DMS114 treated with DMSO at 0.1 percent for 48 hours (cell line): Measurements from ENCODE around the gene KRTAP10-6.
"Not testable (repeated sequence)": the region's sequence is repeated elsewhere in the genome, so short reads cannot be mapped to it uniquely, and the experiment has no call there.

Experiments
- DNase-seq: peaks from one replicate; lab custom pipeline; 2025; ENCODE audit not compliant: unreplicated experiment; lab: John Stamatoyannopoulos, UW

Gene KRTAP10-6

DNA sequence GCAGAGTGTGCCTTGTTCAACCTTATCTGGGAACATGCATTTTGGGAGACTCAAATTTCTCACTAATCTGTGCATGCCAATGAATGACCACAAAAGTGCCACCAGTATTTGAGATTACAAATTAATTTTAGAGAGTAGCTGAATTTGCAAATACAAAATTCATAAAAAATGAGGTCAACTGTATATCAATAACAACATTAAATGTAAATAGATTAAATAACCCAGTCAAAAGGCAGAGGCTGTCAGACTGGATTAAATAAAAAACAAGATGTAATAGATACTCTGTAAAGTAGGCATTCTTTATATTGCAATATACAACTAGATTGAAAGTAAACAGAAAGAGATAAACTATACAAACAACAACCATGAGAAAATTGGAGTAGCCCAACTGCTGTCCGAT is 28.2 kb downstream of the KRTAP10-6 start:
- no peak for DNase-seq

DNA sequence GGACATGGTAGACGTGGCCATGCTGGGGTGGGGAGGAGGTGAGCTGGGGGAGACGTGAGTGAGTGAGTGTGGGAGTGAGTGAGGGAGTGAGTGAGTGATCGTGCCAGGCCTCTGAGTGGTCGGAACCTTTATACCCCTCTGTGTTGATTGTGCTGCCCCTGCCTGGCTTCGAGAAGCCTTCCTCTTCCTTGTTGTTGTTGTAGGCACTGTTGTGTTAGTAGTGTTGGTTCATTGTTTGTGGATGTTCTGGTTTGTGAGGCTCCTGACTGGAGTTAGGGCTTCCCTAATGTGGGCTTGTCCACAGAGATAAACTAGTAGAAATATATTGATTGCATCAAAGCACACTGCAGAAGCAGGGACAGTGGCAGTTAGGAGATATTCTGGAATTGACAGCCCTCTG is 33.6 kb downstream of the KRTAP10-6 start, which contains the start of gene KRTAP10-3:
Gene KRTAP10-3 (minus strand): TSS at position 101 of the 400 bp plus-strand sequence. CDS start 80 bp downstream, at position 21.
- DNase-seq = no peak

DNA sequence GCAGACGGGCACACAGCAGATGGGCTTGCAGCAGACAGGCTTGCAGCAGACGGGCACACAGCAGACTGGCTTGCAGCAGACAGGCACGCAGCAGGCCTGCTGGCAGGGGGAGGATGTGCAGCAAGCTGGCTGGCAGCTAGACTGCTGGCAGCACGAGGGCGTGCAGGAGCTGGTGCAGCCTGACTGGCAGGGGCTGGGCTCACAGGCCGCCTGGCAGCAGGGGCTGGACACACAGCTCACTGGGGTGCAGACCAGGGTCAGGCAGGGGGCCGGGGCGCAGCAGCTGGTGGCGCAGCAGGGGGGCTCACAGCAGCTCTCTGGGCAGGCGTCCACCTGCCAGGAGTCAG is 34.0 kb downstream of the KRTAP10-6 start:
- not testable (repeated sequence) for DNase-seq

DNA sequence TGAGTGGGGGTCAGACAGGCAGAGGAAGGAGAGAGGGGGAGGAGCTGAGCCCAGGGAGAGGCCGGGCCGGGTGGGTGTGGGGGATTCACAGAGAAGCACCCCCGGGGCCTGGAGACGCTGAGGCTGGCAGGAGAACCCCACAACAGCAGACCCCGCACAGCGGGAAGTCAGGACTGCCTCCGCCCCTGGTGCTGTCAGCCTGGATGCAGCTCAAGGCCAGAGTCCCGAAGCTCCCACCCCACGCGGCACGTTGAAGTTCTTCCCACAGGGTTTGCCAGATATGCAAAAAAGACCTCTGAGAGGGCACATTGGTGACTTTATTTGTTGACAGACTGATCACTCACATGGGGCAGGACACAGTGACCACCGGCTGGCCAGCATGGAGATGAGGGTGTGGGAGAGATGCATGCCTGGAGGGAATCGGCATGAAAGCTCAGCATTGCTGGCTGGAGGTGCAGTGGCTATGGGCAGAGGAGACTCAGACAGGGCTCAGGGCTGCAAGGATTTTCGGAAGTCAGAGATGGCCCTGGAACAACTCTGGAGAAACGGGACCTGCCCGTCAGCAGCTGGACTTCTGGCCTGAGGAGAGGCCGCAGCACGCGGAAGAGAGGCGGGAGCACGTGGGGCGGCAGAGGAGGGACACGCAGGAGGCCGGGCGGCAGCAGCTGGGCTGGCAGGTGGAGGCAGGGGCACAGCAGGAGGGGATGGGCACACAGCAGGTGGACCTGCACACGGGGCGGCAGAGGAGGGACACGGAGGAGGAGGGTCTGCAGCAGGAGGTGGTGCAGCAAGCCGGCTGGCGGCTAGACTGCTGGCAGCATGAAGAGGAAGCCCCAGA is 34.6 kb downstream of the KRTAP10-6 start:
- DNase-seq = no peak

DNA sequence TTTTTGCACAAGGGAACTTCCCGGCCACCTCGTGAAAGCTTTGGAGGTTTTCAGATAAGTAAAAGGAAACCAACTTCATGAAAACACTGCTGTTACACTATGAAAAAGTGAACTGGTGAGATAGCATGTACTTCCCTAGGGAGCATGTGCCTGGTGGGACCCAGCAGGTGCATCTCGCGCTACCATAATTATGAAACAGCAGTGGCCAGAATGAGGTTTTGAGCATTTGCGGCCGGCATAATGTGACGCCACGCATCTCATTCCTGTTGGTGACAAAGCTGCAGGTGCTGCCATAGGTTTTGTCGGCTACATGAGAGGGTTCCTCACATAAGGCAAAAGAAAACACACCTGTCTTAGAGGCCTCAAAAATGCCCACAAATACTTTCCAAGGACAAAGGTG is 35.4 kb downstream of the KRTAP10-6 start:
- DNase-seq = no peak

DNA sequence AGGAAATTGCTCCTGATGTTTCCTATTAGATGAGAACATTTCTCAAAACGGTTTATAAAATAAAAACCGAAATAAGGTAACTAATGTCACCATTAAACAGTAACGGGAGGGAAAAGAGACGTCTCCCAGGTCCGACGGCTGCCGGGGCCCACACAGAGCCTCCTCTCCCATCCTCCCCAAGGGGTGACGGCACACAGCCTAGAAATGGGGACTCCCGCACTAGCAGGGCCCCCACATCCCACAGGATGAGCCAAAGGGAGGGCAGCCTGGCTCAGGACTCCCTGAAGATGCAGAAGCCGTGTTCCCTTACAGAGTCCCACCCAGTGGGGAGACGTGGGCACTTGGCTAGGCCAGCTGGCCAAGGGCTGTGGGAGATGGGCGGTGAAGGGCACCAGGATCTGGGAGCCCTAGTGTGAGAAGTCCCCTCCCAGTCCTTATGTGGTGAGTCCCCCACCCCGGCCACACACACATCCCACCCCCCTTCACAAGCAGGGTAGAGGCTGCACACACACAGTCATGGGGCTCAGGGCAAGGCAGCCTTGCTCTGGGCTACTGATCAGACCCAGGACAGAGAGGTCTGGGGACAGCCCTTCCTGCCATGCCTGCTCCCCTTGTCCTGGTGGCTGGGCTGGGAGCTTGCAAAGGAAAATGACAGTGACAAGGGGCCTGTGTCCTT is 37.0 kb downstream of the KRTAP10-6 start:
- DNase-seq = no peak

DNA sequence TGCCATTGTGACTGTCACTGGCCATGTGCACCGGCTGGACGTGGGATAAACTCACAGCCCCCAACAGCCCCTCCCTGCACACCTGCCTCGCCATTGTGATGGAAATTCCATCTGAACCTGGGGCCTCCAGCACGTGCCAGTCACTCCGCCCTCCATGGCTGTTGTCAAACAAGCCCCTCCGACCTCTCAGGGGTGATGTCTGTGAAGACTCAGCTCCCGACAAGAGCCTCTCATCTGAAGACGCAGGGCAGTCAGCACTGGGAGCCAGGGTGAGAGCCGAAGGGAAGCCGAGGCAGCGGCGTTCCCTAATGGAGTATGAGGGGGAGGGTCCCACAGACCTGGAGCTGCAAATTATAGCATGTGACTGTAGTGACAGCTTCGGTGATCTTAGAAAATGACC is 39.6 kb downstream of the KRTAP10-6 start:
- DNase-seq = no peak

DNA sequence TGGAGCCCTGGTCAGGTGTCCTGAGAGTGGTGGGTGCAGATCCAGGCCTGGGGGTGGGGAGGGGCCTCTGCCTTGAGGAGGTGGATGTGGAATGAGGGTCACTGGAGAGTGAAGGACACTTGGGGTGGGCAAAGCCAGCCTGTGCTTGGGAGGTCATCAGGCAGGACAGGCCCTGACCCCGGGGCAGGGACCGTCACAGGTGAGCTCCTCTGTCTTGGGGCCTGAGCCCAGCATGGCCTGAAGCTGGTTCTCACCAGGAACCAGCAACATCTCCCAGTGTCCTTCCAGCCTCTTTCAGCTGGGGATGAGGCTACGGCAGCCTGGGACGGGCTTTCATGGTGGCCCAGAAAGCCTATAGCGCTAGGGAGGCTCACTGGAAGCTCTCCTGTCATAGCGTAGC is 40.2 kb downstream of the KRTAP10-6 start:
- no peak for DNase-seq

DNA sequence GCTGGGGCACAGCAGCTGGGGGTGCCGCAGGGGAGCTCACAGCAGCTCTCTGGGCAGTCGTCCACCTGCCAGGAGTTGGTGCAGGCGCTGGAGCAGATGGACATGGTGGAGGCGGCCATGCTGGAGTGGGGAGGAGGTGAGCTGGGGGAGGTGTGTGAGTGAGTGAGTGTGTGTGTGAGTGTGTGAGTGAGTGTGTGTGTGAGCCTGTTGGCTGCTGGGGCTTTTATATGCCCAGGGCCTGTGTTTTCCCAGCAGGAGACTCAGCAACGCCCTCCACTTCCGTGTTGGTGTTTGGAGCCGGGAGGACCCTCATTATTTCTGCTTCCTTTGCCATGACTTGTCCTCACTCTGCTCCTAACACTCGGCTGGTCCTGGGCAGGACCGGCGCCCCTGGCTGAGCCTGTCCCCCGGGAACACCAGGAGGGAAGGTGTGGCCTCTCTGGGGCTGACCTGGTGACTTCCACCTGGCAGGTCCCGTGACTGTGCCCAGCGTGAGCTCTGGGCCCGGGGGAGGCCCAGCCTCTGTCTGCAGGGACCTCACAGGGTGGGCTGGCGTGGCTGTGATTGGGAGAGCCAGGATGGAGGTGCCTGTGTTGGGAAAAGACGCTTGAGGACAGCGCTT is 40.9 kb downstream of the KRTAP10-6 start, which contains the start of gene KRTAP10-2:
Gene KRTAP10-2 (minus strand): TSS at position 166 of the 622 bp plus-strand sequence. CDS start 47 bp downstream, at position 119.
- DNase-seq = no peak

DNA sequence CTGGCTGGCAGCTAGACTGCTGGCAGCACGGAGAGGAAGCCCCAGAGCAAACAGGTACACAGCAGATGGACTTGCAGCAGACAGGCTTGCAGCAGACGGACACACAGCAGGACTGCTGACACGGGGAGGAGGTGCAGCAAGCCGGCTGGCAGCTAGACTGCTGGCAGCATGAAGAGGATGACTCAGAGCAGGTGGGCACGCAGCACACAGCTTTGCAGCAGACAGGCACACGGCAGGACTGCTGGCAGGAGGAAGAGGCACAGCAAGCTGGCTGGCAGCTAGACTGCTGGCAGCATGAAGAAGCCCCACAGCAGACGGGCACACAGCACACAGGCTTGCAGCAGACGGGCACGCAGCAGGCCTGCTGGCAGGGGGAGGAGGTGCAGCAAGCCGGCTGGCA is 41.5 kb downstream of the KRTAP10-6 start:
- no peak for DNase-seq

DNA sequence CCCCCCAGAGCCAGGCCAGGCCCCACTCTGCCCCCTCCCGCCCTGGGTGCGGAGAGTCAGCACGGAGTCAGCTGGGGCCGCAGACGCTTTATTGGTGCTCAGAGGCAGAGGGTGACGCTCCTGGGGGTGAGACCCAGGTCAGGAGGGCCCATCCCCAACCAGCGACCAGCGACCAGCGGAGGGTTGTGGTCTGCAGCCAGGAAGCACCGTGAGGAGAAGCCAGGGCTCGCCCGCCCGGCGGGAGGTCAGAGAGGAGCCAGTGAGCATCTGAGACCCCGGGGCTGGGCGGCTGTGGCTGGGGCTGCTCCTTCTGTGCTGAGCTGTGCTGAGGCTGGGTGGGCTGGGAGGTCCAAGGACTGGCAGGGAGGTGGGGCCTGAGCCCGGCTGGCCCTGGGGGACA is 42.0 kb downstream of the KRTAP10-6 start:
- not testable (repeated sequence) for DNase-seq

DNA sequence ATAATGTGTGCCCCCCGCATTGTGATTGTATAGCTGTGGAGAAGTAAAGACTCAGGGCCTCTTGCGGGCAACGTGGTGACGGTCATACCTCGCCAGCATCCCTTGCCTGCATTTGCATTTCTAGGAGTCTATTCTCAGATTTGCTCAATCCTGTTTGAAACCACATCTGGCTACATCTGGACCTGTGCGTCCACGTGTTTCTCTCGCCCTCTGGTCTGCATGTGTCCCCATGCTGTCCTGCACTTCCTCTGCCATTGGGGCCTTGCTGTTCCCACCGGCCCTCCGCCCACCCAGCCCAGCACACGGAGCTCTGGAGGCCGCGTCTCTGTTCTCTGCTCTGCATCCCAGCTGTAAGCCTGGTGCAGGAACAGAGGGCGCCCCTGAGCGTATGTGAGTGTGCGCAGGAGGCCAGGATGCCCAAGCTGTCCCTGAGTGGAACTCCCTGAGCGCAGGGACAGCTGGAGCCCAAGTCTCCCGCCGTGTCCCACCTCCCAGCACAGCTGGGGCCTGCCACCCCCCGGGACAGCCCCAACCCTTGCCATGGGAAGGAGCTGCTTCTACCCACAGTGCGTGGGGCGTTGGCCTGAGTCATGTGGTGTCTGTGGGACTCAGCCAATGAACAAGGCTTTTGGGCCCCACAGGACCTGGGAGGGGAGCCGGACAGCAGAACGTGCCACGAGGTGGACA is 42.6 kb downstream of the KRTAP10-6 start:
- DNase-seq = no peak

DNA sequence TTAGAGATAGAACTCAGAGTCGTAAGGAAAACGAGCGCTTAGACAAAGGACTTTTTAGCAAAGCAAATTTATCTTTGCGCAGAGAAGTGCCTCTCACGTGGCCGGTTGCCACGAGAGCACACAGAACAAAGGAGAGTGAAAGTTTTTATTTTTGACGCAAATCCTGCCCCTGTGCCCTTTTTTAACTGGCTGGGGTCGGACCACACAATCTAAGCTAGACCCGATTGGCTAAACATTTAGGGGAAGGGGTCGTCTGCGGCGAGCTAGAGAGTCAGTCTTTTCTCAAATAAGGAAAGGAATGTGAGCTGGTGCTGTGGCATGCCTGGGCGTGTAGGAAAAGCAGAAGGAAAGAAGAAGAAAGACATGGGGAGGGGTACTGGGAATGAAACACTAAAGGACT is 43.4 kb downstream of the KRTAP10-6 start:
- DNase-seq = no peak

DNA sequence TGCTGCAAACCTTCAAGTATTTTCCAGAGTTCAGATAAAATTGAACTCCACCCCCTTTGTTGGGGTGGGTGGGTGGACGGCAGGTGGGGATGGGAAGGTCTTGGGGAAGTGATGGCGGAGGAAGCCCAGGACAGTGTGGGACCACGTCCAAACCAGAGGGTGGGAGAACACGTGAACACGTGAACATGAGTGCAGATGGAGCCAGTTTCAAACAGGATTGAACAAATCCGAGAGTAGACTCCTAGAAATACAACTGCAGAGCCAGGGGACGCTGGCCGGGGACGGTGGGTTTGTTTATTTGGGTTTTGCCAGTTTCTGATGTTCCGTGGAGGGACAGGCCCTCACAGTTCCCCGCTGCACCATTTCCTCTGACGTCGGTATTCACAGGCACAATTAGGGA is 43.9 kb downstream of the KRTAP10-6 start:
- no peak for DNase-seq

DNA sequence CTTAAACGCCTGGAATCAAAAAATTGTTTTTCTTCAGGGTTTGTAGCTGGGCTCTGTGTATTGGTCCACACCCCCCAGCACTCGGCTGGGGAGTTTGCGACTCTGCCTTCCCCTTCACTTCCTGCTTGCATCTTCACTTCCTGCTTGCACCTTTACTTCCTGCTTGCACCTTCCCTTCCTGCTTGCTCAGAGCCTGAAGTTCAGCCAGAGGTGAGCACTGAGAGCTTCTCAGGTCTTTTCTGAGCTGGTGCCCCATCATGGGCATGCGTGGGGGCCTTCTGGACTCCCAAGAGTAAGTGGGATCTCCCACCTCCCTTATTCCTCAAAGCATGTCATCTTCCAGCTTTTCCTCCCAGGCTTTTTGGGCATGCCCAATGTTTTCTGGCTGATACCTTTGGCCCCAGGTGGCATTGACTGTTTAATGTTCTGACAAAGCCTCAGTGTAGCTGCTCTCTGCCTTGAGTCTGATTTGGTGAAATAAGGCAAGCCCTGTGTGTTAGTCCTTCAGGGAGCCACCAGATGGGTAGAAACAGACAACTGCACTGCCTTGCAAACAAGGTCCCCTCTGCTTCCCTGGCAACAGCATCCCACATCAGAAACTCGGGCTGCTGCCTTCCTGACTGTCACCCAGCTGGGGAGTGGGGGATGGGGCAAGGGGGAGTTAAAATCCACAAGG is 44.5 kb downstream of the KRTAP10-6 start:
- DNase-seq = no peak

DNA sequence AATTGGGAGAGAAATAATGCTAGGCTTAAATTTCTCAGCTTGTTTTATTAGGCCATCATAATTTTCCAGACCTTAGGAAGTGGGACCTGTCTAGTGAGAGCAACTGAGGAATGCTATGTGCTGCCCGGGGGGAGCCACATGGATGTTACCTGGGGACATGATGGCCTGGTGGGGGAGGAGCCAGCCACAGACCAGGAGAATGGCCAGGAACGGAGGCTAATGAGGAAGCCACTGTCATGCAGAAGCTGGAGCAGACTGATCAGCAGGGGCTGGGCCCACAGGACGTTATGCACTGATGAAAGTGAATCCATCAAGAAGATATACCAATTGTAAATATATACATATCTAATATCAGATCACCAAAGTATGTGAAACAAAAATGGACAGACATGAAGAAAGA is 47.7 kb downstream of the KRTAP10-6 start:
- no peak for DNase-seq

DNA sequence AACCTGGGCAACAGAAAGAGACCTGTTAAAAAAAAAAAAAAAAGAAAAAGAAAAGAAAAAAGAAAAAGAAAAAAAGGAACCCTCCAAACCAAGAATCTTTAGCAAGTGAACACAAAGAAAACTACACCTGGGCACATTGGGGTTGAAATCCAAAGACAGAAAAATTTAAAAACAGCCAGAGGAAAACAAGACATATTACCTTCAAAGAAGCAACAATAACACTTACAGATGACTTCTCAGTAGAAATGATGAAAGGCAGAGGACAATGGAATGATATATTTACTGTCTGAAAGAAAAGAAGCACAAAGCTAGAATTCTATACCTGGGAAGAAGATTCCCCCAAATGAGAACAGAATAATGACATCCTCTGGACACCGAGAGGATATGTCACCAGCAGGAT is 49.6 kb downstream of the KRTAP10-6 start:
- DNase-seq = no peak
